Activated T-helper 1 cell treated with anti-CD3 and anti-CD28 coated beads, Interleukin-2, amount 50 U/mL, for 16 hours (primary cell): Measurements from ENCODE around the gene DDIT4L.
"Not testable (repeated sequence)": the region's sequence is repeated elsewhere in the genome, so short reads cannot be mapped to it uniquely, and the experiment has no call there.

Experiments
- DNase-seq, 2 donors: peaks; one replicate each; pipeline ENCODE4 v3.0.0-alpha.2; 2020; ENCODE audit warnings: low read depth in 1 of 2, low spot score in 1 of 2

DDIT4L gene

DNA sequence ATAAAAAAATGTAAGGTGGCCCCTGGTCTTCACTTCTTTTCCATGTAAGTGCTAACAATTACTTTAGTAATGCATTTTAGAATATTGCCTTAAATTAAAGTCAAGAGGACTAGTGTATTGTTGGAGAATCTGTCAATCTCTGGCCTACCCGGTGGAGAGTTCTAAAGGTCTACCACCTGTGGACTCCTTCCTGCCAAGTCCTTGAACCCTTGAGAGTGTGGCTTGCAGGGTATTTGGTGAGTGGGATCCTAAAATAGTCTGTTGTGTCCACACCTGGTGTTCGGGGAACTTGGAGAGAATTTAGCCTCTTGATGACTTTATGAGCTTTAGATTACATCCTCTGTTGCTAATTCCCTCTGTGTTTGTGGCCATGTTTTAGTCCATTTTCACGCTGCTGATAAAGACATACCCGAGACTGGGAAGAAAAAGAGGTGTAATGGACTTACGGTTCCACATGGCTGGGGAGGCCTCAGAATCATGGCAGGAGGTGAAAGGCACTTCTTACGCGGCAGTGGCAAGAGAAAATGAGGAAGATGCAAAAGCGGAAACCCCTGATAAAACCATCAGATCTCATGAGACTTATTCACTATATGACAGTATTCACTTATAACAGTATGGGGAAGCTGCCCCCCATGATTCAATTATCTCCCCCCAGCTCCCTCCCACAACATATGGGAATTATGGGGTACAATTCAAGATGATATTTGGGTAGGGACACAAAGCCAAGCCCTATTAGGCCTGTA lies 23.8 kb downstream of the DDIT4L start:
- DNase-seq = no peak

DNA sequence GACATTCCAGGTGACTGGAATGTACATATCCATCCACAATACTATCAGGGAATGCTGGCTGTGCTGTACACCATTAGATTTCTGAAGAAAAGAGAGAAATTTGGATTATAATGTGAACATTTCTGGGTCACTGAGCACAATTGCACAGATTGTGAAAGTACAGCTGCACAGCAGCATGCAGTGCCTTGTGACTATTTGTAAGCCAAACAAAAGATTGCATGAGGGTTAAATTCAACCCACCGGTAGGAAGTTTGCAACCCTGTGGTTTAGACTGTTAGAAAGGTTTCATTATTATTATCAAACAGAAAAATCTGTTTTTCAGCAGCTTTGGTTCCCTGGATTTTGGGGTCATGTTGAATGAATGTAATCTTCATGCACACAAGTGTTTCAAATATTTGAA lies 24.5 kb downstream of the DDIT4L start:
- no peak for DNase-seq

DNA sequence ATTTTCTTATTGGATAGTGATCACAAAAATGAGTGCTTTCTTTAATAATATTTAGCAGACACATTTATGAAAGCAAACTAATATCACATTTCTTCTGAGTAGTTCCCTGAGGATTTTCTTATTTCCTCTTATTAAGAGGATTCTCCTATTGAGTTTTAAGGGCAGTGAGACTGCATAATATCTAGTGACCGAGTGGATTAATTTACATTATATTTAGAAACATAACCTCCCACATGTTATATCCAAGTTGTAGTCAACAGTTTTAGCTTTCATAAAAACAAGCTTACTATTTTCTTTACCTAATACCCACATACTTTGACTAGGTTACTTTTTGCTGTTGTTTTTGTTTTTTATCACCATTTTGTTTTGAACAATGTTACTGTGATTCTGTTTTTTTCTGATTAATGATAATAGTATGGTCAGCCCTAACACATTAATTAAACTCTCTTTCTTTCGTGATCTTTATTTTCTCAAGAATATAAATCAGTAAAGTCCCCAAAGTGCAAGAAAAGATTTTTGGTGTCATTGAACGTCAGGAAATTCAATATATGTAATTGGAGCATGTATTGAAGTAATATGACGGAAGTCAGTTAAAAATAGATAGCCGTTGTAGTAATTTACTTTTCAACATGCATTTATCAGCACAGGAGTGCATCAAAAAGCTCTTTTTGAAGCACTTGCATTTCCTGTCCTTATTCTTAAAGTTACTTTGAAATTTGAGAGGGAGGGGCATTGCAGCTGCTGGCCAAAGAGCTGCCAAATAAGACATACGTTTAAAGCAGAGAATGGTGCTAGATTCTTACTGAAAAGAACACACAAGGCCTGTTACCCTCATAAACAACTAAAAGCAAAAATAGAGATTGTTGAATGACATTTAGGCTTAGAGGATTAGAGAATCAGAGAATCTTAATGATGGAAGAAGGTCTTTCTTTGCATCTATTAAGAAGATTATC lies 25.2 kb downstream of the DDIT4L start:
- no peak for DNase-seq

DNA sequence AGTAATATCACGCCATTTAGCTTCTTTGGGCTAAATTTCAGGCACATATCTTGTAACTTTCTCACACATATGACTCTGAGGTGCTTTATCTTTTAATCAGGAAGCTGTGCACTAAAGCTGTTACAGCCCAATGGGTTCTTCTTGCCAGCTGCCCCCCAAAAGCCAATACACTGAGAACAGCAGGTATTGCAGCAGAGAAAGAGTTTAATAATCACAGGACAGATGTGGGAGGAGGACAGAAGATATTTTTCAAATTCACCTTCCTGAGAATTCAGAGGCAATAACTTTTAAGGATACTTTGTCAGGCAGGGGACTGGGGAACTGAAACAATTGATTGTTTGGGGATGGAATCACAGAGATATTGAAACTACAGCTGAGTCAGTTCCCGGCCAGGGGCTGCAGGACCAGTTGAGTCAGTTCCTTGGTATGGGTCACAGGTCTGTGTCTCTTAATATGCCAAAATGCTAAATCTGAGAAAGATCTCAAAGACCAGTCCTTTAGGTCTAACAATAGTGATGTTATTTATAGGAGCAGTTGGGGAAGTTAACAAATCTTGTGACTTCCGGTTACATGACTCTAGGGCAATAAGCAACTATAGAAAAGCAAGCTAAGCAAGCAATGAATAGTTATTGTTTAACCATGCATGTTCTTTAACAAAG lies 28.1 kb downstream of the DDIT4L start:
- no peak for DNase-seq

DNA sequence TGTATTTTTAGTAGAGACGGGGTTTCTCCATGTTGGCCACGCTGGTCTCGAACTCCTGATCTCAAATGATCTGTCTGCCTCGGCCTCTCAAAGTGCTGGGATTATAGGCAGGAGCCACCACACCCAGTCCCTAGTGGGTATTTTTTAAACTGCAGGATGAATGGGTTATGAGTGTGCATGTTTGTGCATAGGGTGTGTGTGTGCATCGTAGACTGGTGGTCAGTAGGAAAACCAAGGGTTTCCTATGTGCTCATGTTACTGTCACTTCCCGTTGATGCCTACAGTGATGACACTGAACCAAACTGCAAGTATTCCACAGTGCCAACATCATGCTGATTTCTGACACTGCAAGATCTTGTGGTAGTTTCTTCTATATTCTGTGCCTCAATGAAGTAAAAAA lies 41.1 kb downstream of the DDIT4L start:
- DNase-seq = no peak

DNA sequence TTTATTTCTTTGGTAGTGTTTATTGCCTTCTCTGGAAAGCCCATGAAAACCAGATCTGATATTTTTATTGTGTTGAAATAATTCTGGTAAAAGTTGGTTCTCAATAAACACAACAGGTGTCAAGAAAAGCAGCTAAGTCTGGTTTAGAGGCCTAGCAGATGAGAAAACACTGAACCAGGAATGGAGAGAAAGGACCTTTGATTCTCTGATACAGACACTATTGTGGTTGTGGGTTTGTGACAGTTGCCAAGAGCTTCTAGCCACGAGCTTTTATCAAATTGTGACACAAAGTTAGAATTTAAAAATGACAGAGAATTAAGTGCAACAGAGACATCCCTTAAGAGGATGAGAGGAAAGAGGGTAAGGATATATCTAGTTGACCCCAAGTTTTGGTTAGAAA lies 42.6 kb downstream of the DDIT4L start:
- DNase-seq = no peak

DNA sequence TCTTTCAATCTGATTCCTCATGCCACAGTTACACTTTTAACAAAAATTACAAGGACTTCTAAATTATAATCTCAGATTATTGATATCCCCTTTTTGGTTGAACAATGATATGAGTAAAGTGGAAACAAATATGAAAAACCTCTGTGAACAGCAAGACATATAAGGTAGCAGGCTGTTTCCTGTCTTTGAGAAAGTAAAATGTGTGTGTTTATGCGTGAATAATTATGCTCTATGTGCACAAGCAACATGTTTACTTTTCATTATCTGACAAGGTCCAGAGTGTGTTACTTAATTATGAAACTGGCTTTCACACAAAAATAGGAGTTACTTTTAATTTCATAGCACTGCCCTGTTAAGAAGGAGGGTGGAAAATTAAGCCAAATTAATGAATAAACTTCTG lies 43.1 kb downstream of the DDIT4L start:
- DNase-seq = no peak

DNA sequence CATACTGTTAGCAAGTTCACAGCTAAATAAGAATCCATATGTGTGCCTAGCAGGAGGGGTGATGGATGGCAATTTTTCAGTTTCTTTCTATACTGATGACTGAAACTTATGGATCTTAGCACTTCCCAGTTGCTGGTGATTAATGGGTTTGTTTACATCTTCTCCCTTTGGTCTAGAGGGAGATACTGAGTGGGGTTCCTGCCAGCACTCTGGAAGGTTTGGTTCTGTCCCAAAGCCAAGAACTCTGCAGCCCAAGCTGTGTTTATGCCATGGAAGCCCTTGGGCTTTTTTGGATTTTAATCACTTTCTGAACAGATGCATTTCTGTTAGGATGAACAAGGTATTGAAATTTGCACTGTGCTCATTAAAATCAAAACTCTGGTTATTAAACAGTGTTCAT lies 43.5 kb downstream of the DDIT4L start:
- no peak for DNase-seq

DNA sequence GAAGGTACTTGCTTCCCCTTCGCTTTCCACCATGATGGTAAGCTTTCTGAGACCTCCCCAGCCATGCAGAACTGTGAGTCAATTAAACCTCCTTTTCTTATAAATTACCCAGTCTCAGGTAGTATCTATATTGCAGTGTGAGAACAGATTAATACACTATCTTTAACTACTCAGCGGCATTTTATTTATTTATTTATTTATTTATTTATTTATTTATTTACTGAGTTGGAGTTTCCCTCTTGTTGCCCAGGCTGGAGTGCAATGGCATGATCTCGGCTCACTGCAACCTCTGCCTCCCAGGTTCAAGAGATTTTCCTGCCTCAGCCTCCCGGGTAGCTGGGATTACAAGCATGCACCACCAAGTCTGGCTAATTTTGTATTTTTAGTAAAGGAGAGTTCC lies 52.9 kb downstream of the DDIT4L start:
- DNase-seq = not testable (repeated sequence)
